GM08714 (cell line): ENCODE results near the gene HEG1.

Source experiments
- H3K4me3 ChIP-seq: fragments of 200-500 bp; sonication (Bioruptor generic); 2 replicates; pipeline ENCODE4 v1.5.1; 2014; ENCODE audit warnings: mild to moderate bottlenecking, low read length, inconsistent platforms
- ZNF274 ChIP-seq: IDR thresholded peaks from 2 replicates; pipeline ENCODE4 v1.6.1; 2012; ENCODE audit warnings: mild to moderate bottlenecking, low read depth, low read length

Gene HEG1

DNA sequence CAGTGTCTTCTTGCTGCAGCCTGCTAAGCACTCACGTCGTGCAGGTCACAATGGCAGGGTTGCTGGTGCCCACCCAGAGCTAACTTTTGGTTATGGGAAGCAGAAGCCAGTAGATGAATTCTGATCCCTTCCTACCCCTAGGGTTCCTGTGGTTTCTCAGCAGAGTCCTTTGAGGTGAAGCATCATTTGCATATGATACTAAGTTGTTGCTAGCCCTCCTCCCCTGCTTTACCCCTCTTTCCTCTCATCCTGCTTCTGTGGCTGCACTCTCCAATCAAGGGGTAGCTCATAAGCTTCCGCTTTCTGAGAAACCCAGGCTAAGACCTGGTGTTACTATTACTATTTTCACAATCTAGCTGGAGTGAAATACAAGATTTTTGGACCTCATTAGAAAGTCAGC lies 22.1 kb upstream of the HEG1 start:
- TF ChIP-seq ZNF274 = no peak
- no peak overlapping the region for H3K4me3 ChIP-seq

DNA sequence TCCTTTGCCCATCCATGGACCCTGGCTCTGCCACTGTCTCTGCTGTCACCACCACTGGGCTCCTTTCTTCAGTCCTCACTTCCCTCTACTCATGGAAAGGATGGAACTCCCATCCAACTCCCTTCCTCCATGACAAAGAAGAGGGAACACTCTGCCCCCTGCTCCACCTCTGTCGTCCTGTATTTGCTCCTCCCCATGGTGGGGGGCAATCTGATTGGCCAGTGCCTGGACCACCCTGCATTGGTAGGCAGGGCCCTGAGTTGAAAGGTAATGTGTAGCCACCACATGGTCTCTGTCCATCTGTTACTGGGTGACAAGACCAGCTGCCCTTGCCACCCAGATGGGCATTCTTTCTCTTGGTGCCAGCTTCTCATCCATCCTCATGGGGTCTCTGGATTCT lies 20.7 kb upstream of the HEG1 start:
- TF ChIP-seq ZNF274 = no peak
- H3K4me3 ChIP-seq = no peak overlapping the region

DNA sequence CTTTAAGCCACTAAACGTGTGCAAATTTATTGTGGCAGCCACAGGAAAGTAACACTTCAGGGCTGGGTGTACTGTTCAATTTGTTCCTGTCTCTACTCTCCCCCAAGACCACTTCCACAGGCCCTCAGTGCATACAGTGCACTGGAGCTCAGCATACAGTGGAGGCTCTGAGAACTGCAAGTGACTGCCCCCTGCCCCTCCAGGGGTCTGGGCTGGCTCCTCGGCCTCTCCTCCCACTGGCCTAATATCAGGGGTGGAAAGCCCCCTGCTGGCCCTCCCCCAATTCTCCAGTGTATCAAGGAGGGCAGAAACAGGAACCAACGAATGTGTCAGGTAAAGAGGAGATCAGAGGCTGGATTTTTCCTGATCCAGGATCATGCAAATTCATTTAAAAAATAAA lies 19.9 kb upstream of the HEG1 start:
- no peak overlapping the region for H3K4me3 ChIP-seq

DNA sequence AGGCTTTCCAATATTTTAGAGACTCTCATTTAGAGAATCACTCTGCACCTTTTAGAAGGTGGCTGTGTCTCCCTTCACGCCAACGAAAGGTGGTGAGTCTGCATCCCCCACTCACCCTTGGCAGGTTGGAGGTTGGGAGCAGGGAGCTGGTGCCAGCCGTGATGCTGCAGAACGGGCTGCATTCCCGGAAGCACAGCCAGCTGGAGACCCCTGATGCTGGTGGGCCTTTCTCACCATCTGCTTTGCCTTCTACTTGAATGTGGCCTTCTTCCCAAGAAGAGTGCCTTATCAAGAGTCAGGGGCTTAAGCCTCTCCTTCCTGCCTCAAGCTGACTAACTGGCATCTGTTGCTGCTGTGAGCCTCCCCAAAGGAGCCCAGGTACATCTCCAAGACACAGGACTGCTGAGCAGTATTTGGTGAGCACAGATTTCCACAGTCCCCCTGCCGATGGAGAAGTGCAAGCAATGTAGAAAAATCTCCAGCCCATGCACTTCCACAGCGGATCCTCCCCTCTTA lies 17.7 kb upstream of the HEG1 start:
- no peak for TF ChIP-seq ZNF274
- no peak overlapping the region for H3K4me3 ChIP-seq

More for the DNA sequence above, 19.9 kb upstream of the HEG1 start:
- TF ChIP-seq ZNF274 = no peak

DNA sequence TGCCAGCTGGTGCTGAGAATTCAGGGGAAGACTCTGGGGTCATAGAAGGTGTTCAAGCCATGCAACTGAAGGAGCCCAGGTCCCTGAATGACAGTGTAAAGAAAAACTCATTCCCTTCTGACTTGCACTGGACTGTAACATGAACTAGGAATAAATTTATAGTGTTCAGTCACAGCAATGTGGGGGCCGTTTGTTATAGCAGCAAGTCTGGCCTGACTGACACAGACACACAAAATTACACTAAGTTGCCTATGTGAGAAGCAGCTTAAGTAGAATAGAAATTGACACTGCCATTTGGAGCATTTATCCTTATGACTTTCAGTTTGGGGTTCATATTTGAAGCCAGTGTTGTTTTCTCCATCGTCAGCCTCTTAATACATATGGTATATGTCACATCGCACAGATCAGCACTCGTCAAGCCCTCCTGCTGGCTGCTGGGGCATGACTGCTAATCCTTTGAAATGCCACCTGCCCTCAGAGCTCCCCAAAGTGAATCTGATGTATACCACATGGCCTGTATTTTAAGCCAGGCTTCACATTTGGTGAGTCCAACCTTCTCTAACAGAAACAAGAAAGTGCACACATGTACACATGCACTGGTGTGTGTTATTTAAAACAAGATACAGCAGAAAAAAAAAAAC lies 17.1 kb upstream of the HEG1 start:
- TF ChIP-seq ZNF274 = no peak
- H3K4me3 ChIP-seq = no peak overlapping the region

DNA sequence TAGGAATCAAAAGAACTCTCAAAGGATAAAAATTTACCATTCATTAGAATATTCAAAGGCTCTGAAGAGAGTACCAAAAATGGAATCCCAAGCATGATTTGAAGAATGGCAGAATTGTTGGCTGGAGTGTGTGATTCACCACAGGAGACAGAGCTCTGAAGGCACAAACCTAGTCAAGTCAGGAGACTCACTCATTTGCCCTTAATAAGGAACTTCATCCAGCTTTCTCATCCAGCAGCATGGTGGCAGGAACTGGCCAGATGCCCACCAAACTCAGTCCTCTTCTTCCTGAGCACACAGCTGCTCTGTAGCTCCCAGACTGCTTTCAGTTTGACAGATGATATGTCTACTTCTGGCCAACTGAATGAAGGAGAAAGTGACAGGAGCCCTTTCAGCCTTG lies 16.5 kb upstream of the HEG1 start:
- TF ChIP-seq ZNF274 = no peak

DNA sequence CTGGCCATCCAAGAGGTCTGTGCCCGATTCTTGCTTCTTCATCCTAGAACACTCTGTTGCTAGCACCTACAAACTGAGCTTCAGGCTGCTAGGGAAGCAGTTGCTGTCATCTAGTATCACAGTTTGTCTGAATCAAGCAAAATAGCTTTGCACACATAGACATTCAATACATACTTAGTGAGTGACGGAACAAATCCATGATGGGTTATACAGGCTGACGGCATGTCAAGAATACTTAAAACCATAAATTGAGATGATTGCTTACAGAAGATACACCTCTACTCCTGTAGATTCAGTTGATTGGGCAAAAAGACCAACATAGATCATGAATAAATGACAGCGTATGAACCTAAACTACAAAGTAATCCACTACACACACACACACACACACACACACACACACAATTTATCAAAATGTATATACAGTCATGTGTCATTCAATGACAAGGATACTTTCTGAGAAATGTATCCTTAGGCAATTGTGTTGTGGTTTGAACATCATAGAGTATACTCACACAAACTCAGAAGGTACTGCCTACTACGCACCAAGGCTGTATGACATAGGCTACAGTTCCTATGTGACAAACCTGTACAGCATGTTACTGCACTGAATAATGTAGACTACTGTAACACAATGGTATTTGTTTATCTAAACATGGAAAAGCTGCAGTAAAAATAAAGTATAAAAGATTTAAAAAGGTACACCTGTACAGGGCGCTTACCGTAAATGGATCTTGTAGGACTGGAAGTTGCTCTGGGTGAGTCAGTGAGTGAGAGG lies 14.4 kb upstream of the HEG1 start:
- H3K4me3 ChIP-seq = no peak overlapping the region

More for the DNA sequence above, 16.5 kb upstream of the HEG1 start:
- H3K4me3 ChIP-seq = no peak overlapping the region

DNA sequence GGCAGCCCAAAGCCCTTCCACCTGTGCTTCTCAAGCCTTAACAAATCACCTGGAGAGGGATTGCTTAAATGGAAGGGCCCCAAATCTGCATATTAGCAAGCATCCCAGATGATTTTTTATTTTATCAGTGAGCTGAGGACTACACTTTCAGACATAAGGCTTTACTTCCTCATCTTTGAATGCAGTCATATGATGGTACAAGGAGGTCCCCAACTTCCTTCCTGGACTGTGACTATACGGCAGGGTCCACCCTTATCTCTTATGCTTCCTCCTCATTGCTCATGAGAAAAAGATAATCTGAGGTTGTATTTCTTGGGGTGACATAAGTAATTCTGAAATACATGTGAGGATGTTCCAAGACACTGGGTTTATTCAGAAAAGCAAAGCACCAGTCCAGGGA lies 13.7 kb upstream of the HEG1 start:
- no peak overlapping the region for H3K4me3 ChIP-seq
- TF ChIP-seq ZNF274 = no peak

More for the DNA sequence above, 14.4 kb upstream of the HEG1 start:
- TF ChIP-seq ZNF274 = no peak

DNA sequence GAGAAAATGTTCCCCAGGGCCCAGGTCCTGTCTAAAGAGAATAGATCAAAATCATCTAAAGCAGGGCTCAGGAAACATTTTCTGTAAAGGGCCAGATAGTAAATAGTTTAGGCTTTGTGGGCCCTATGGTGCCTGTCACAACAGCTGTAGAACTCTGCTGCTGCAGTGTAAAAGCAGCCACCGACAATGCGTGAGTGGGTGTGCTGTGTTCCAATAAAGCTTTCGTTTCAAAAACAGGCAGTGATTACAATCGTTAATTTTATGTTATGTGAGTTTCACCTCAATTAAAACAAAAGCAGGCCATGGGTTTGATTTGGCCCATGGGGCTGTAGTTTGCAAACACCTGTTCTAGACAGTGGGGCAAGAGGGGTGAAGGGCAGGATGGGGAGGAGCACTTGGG lies 12.5 kb upstream of the HEG1 start:
- TF ChIP-seq ZNF274 = no peak

DNA sequence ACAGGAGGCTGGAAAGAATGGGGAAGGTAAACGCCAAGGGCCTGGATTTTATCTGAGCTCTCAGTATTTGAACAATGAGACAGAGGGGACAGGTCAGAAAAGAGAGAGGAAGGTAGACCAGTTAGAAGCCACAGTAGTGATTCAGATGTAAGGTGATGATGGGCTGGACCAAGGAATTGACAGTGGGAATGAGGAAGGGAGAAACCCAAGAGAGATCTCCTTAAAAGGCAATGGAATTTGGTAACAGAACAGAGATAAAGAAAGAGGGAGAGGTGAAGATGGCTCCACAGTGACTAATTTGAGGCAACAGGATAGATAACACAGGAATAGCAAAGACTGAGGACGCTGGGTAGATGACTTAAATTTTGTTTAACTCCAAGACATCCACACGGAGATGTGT lies 11.4 kb upstream of the HEG1 start:
- no peak for TF ChIP-seq ZNF274
- H3K4me3 ChIP-seq = no peak overlapping the region

More for the DNA sequence above, 12.5 kb upstream of the HEG1 start:
- H3K4me3 ChIP-seq = no peak overlapping the region

DNA sequence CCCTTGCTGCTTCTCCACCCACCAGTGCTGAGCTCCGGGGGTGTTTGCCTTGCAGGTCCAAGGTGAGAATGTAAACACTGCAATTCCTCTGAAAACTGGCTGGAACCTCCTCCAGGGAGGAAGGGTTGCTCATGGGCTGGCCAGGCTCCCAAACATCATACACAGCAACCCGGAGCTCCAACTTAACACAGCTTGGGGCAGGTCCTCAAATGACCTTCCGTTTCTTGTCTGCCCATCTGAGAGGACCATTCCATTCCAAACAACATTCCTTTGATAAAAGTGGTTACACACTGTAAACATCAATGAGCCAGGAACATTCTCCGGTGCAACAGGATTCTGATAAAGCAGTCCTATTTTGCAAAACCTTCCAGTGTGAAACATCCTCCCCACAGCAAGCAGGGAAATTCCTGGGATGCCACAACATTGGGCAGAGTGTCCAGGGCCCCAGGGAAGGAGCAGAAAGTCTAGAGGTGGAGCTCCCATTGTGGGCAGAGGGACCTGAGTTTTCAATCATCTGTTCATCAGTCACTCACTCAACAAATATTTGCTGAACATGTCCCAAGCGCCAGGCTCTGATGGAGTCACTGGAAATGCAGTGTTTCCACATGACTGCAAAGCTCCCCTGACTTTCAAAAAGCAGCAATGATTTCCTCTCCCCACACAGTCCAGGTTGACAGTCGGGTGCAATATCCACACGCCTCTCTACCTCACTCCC lies 7.3 kb upstream of the HEG1 start:
- no peak overlapping the region for H3K4me3 ChIP-seq
- no peak for TF ChIP-seq ZNF274

DNA sequence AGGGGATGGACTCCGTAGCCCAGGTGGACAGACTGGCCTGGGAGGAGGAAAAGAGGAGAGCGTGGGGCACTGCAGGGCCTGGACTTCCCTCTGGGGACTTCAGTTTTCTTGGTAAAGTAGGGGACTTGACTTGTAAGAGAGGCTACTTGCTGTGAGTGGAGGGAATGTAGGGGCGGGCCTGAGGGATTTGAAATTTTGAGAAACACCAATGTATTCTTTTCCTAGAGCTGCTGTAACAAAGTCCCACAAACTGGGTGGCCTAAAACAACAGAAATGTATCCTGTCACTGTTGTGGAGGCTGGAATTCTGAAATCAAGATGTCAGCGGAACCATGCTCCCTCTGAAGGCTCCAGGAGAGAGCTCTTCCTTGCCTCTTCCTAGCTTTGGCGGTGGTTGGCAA lies 5.8 kb upstream of the HEG1 start:
- TF ChIP-seq ZNF274 = no peak
- no peak overlapping the region for H3K4me3 ChIP-seq

DNA sequence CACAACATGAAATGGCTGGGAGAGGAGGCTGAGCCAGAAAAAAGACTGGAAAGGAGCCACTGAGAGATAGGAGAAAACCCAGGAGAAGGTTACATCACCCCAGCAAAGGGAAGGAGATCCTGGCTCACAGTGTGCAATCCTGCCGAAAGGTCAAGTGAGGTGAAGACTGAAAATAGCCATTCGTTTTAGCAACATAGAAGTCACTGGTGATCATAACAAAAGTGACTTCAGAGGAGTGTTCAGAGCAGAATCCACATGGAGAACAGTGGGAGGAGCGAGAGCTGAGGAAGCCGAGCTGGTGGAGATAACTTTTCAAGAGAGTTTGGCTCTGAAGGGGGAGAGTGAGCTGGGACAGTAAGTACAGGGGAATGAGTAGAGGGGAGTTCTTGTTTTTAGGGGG lies 5.4 kb upstream of the HEG1 start:
- no peak for TF ChIP-seq ZNF274
- H3K4me3 ChIP-seq = no peak overlapping the region

DNA sequence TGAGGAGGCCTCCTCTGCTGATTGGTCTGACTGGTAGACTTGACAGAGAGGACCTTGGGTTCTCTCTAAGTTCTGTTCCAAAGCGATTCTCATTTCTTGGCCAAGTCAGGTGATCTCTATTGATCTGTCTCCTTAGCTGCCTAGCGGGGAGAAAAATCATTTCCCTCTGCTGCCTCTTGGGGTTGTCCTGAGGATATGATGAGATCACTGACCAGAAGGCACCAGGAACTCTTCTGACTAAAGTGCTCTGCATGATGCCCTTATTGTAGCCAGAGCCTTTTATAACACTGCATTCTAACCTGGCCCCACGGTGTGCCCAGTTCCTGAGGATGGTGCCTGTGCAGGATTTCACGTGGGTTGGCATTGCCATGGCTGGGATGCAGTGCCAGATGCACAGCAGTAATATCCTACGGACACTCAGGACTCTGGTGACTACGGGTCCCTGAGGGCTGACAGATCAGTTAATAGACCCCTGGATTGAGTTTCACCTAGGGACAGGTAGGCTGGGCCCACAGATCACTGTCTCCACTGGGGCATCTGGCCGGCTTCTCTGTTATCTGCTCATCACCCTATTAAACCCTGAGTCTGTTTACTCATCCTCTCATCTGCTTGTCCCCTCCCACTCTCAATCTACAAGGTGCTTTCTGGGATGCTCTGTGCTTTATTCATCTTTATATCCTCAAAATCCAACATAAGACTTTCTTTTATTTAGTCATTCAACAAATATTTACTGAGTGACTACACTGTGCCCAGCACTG lies 3.9 kb upstream of the HEG1 start:
- no peak for TF ChIP-seq ZNF274
- no peak overlapping the region for H3K4me3 ChIP-seq
